ENCODE measurements around the gene ETNK2. TPM values are rescaled to one million over a fixed set of nuclear protein-coding genes. Genes with fewer than 3 reads are reported as not detected.

The ETNK2 gene
- total and polyA plus RNA-seq, 2 of the 13 experiments (the other 11 are each of a cell fraction or from before 2014, with no cell fraction given), result 15.5 to 42.8 TPM

GRCh38 chr1:204093421-204093717, 58.5 kb downstream of the ETNK2 start (continued):
- TF ChIP-seq ZNF639 (CRISPR knock-in tag; conservative IDR thresholded peaks at IDR 0.05) (no peak), SAFB2 (CRISPR knock-in tag; IDR thresholded peaks at IDR 0.05; ENCODE audit: borderline replicate concordance, low read depth) (no peak), ZNF543 (CRISPR knock-in tag; IDR thresholded peaks at IDR 0.05) (no peak), ZNF501 (CRISPR knock-in tag; IDR thresholded peaks at IDR 0.05) (peak; percentile 30; the same call in 1 of the 2 replicates), ZNF75D (CRISPR knock-in tag; IDR thresholded peaks at IDR 0.05; ENCODE audit: borderline replicate concordance) (no peak), ZBTB7B (CRISPR knock-in tag; IDR thresholded peaks at IDR 0.05) (no peak), ZNF414 (CRISPR knock-in tag; IDR thresholded peaks at IDR 0.05) (no peak), ZNF292 (CRISPR knock-in tag; IDR thresholded peaks at IDR 0.05; ENCODE audit: borderline replicate concordance, low read depth) (no peak), LRRFIP1 (CRISPR knock-in tag; conservative IDR thresholded peaks at IDR 0.05) (no peak), RFXANK (CRISPR knock-in tag; IDR thresholded peaks at IDR 0.05) (no peak), SATB2 (CRISPR knock-in tag; IDR thresholded peaks at IDR 0.05) (no peak), ZNF616 (CRISPR knock-in tag; IDR thresholded peaks at IDR 0.05; ENCODE audit: low read depth) (no peak), ZNF614 (CRISPR knock-in tag; IDR thresholded peaks at IDR 0.05; ENCODE audit: borderline replicate concordance) (no peak), ARID4A (CRISPR knock-in tag; IDR thresholded peaks at IDR 0.05; ENCODE audit: borderline replicate concordance) (peak; percentile 38; the same call in 1 of the 2 replicates), NFKBIZ (CRISPR knock-in tag; IDR thresholded peaks at IDR 0.05) (peak; percentile 54; the same call in 1 of the 2 replicates), ZNF670 (CRISPR knock-in tag; IDR thresholded peaks at IDR 0.05; ENCODE audit: borderline replicate concordance) (no peak), ZNF484 (CRISPR knock-in tag; IDR thresholded peaks at IDR 0.05; ENCODE audit: borderline replicate concordance, low read depth) (no peak), NFYC (CRISPR knock-in tag; IDR thresholded peaks at IDR 0.05) (no peak), ZNF580 (CRISPR knock-in tag; IDR thresholded peaks at IDR 0.05; ENCODE audit: borderline replicate concordance, low read depth) (0 out of 2 replicates have a peak, but pooled peaks have one; percentile 38), U2AF2 (IDR thresholded peaks at IDR 0.05; ENCODE audit: low read depth, low read length) (no peak), TRIM24 (CRISPR knock-in tag; IDR thresholded peaks at IDR 0.05) (no peak), MYPOP (CRISPR knock-in tag; IDR thresholded peaks at IDR 0.05) (no peak)
